ENCODE measurements around the gene BPIFB4.

DNA sequence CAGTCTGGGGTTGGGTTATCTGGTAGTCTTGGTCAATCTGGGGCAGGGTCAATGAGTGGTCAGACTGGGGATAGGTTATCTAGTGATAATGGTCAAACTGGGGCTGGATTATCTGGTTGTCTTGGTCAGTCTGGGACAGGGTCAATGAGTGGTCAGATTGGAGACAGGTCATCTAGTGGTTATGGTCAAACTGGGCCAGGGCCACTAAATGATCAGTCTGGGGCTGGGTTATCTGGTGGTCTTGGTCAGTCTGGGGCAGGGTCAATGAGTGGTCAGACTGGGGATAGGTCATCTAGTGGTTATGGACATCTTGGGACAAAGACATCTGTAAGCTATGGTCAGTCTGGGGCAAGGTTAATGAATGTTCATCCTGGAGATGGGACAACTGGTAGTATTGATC is 60.0 kb downstream of the BPIFB4 start:
- TF ChIP-seq, protein P1, sequence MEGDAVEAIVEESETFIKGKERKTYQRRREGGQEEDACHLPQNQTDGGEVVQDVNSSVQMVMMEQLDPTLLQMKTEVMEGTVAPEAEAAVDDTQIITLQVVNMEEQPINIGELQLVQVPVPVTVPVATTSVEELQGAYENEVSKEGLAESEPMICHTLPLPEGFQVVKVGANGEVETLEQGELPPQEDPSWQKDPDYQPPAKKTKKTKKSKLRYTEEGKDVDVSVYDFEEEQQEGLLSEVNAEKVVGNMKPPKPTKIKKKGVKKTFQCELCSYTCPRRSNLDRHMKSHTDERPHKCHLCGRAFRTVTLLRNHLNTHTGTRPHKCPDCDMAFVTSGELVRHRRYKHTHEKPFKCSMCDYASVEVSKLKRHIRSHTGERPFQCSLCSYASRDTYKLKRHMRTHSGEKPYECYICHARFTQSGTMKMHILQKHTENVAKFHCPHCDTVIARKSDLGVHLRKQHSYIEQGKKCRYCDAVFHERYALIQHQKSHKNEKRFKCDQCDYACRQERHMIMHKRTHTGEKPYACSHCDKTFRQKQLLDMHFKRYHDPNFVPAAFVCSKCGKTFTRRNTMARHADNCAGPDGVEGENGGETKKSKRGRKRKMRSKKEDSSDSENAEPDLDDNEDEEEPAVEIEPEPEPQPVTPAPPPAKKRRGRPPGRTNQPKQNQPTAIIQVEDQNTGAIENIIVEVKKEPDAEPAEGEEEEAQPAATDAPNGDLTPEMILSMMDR (IDR thresholded peaks at IDR 0.05; ENCODE audit: low read depth, low read length), result no peak
- no peak for TF ChIP-seq POLR2A (IDR thresholded peaks at IDR 0.05; ENCODE audit: extremely low read depth, insufficient read length)
- TF ChIP-seq, protein P2, sequence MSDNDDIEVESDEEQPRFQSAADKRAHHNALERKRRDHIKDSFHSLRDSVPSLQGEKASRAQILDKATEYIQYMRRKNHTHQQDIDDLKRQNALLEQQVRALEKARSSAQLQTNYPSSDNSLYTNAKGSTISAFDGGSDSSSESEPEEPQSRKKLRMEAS (IDR thresholded peaks at IDR 0.05; ENCODE audit: low read depth, low read length), result no peak
- TF ChIP-seq MYC (IDR thresholded peaks at IDR 0.05; ENCODE audit: low read depth, low read length), result no peak
